Measurements from ENCODE around the gene TLE2.
"Not testable (repeated sequence)": the region's sequence is repeated elsewhere in the genome, so short reads cannot be mapped to it uniquely, and the experiment has no call there.

TLE2 gene

DNA sequence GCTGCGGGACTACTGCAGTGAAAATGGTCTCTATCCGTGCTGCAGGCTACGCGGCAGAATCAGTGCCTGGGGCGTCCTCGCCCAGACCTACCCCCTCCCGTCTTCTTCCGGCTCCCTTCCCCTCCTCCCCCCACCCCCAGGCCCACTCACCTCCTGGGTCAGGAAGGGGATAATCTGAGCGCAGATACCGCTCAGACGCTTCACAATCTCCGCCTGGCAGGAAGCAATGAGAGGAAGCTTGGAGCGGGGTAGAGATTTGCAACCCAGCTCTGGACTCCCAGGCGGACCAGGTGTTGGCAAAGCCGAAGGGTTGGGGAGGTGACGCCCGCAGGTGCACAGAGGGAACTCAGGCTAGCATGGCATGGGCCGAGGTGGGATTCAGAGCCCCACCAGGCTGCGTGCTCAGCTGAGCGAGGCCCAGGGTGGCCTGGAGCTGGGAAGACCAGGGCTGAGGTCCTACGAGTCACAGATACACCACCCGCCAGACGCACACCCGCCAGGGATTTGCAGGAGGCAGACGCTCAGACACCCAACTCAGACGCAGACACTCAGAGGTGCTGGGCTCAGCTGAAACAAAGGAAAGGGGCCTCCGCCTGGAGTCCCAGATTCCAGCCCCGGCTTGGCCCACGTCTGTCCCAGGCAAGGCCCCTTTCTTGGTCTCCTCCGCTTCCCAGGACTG lies 4.1 kb downstream of the TLE2 start:
- DNase-seq, result no peak
- intact Hi-C loops (cut with DNase I), result no loop called here

DNA sequence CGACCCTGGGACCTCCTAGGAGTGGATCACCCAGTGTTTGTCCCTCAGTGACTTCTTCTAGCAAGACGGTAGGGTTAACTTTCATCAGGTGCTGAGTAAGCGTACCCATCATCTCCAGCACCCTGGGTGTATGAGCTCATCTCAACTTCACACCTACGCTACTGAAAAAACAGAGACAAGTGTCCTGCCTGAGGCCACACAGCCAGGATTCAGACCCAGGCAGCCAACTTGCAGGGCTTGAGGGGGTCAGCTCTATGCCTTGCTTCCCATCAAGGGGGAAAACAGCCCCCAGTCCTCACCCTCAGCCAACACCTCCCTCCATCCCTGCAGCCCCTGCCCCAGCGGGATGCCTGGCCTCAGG lies 4.6 kb downstream of the TLE2 start:
- DNase-seq, result no peak
- intact Hi-C loops (cut with DNase I), result no loop called here

GRCh38 chr19:3020321-3020960 lies 8.6 kb downstream of the TLE2 start:
- peak in 36 of 42 donors; percentile 8 to 79 (median 38) for DNase-seq
- intact Hi-C loops (cut with DNase I), result no loop called here

DNA sequence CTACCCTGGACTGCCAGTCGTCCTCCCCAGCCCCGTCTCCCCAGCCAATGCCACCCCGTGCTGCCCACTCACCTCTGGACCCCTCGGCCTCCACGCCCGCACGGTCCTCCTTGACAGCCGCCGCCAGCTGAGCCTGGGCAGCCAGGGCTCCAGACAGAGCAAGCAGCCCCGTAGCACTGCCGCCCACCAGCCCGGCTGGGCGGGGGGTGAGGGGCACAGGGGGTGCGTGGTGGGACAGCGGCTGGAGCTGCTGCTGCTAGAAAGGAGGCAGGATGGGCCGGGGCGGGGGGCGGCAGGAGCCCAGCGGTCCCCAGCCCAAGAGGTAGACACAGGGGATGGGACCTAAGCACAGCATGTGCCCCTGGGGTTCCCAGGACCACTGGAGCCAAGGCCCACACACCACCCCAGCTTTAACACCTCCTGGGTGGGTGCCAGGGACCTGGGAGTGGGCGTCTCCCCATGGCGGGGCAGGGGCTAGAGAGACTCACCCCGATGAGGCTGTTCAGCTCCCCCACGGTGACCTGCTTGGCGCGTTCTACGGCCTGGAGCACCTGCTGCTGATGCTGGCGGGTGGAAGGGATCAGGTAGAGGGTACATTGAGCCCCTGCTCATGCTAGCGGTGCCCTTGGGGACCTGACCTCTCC lies 9.7 kb downstream of the TLE2 start:
- intact Hi-C loops (cut with DNase I), result no loop called here
- DNase-seq, result no peak

- DNase-seq, result no peak
- intact Hi-C loops (cut with DNase I), result no loop called here
These were observed 11.2 kb downstream of the TLE2 start for GRCh38 chr19:3017923-3018322.

DNA sequence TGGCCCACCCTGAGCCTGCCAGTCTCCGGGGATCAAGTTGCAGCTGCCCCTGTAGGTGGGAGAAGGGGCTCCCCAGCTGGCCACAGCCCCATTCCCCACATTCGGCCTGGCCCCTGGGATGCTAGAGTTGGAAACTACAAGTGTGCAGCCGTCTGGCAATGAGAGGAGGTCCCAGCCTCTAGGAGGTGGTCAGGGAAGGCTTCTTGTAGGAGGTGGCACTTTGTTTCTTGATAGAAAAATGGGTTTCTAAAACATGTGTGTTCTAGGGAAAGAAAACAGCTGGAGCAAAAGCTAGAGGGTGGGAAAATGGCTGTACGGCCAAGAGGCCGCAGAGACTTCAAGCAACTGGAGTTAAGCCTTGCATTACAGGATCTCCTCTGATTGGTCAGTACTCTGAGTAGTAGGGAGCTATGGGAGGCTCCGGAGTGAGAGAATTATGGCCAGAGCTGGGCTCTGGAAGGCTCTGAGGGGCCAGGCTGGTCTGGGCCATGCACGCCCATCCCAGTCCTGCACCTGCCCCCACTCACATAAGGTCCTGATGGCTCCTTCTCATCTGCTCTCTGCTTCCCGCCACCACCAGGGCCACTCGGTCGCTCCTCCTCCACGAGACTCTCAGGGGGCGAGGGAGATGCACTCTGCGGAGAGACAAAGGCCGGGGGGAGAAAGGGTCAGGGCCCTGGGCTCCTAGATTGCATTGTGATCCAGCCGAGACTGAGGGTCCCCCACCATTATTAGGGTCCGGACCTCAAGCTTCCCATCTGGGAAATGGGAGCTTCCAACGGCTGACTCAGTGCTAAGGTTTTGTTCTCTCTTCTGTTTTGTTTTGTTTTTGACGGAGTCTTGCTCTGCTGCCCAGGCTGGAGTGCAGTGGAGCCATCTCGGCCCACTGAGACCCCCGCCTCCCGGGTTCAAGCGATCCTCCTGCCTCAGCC lies 13.7 kb downstream of the TLE2 start:
- intact Hi-C loops (cut with DNase I), result no loop called here

DNA sequence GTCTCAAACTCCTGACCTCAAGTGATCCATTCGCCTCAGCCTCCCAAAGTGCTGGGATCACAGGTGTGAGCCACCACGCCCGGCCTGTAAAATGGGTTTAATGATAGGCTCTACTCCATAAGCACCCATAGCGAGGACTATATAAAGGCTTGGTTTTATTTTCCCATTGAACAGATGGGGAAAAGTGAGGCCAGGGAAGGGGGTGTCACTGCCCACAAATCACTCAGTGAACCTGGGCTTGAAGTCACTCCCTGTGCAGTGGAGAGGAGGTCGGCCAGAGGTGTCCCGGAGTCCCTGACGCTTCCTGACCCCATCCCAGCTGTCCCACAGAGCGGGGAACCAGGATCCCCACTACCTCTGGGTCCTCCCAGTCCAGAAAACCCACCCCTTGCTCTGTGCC lies 14.9 kb downstream of the TLE2 start:
- intact Hi-C loops (cut with DNase I), result no loop called here
- no peak for DNase-seq

More for the DNA sequence above, 13.7 kb downstream of the TLE2 start:
- DNase-seq, result no peak

DNA sequence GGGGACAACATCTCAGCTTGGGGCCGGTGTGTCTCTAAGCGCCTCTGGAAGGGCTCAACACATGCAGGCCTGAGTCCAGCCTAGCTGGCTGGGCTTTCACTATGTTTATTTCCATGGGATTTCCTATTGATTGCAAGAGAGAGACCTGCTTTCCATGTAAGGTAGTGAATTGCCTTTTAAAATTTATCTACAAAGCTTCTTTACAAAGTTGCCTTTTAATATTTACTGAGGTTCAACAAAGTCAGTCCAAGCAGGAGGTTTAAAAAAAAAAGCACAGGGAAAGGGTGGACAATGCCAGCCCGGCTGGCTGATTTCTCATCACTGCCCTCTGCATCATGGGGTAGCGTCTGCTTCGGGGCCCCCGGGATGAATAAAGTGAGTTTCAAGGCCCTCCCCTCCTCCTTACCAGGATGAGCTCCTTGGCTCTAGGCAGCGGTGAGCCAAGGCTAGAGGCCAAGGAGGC lies 15.8 kb downstream of the TLE2 start:
- DNase-seq, result no peak
- intact Hi-C loops (cut with DNase I), result no loop called here

GRCh38 chr19:3012621-3013262 lies 16.3 kb downstream of the TLE2 start:
- DNase-seq, result no peak
- intact Hi-C loops (cut with DNase I), result no loop called here

- DNase-seq; intact Hi-C loops (cut with DNase I): not testable (repeated sequence)
These were observed 17.0 kb downstream of the TLE2 start for GRCh38 chr19:3012059-3012458.

- intact Hi-C loops (cut with DNase I), result no loop called here
- DNase-seq, result no peak
These were observed 18.2 kb downstream of the TLE2 start for GRCh38 chr19:3010871-3011270.

- no peak for DNase-seq
- intact Hi-C loops (cut with DNase I), result no loop called here
These were observed 20.1 kb downstream of the TLE2 start for GRCh38 chr19:3008994-3009393.

- intact Hi-C loops (cut with DNase I), result no loop called here
- DNase-seq, result no peak
These were observed 21.1 kb downstream of the TLE2 start for GRCh38 chr19:3007975-3008374.

DNA sequence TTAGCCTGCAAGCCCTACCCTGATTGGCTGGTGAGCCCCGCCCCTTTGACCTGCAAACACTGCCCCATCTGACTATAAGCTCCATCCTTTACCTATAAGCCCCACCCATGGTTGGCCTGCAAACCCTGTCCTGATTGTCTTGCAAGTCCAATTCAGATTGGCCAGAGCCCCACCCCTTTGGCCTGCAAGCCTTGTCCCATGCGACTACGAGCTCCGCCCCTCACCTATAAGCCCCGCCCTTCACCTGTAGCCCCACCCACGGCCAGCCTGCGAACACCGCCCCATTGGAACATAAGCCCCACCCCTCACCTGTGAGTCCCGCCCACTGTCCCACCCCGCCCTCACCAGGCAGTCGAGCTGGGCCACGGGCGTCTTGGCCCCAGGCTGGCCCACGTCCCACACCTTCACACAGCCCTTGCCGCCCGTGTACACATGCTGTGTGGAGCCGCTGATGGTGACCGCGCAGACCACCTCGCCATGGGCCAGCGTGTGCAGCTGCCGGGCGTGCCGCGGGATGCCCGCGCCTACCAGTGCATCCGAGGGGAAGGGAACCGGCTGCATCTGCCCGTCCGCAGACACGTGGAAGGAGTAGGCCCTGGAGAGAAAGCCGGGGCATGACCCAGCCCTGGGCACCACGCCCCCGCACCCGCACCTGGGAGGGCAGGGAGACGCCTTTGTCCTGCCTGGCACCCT lies 22.9 kb downstream of the TLE2 start:
- intact Hi-C loops (cut with DNase I), result no loop called here
- no peak for DNase-seq

GRCh38 chr19:3005345-3005744 lies 23.7 kb downstream of the TLE2 start:
- DNase-seq, result no peak
- intact Hi-C loops (cut with DNase I), result no loop called here

DNA sequence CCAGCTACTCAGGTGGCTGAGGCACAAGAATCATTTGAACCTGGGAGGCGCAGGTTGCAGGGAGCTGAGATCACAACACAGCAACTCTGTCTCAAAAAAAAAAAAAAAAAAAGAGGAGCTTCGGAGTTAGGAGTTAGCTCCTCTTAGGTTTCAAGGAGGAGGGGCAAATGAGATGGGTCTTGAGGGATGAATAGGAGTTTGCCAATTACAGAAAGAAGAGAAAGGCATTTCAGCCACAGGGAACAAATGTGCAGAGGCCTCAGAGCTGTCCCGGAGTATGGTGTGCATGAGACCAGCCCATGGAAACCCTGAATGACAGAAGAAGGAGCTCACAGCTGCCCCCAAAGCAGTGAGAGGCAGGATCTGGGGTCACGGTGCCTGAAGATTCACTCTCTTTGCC lies 24.6 kb downstream of the TLE2 start:
- intact Hi-C loops (cut with DNase I), result no loop called here
- no peak for DNase-seq

- DNase-seq, result no peak
- intact Hi-C loops (cut with DNase I), result no loop called here
These were observed 26.0 kb downstream of the TLE2 start for GRCh38 chr19:3003046-3003445.

DNA sequence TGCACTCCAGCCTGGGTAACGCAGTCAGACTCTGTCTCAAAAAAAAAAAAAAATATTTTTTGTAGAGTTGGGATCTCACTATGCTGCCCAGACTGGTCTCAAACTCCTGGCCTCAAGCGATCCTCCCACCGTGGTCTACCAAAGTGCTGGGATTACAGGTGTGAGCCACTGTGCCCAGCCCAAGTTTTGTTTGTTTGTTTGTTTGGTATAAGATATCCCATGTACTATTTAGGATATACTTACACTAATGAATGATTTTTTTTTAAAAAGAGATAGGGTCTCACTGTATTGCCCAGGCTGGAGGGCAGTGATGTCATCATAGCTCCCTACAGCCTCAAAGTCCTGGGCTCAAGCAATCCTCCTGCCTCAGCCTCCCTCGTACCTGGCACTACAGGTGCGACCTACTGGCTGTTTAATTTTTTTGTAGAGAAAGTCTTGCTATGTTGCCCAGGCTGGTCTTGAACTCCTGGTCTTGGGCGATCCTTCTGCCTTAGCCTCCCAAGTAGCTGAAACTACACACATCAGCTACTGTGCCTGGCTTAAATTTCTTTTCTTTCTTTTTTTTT lies 27.8 kb downstream of the TLE2 start:
- intact Hi-C loops (cut with DNase I), result no loop called here

More for the DNA sequence above, 27.8 kb downstream of the TLE2 start:
- no peak for DNase-seq
